AG04449 (cell line): Measurements from ENCODE around the gene ULBP2.

ENCODE experiments used
- CTCF ChIA-PET: fragments of 350-600 bp; formaldehyde crosslinking; extraction: SDS; loops from one replicate; lab custom pipeline; 2021; ENCODE audit warnings: antibody characterized with exemption; lab: Yijun Ruan, JAX
- POLR2A ChIA-PET: fragments of 400-600, 350-600 bp; formaldehyde crosslinking; extraction: SDS; loops from one replicate; lab custom pipeline; 2020; ENCODE audit warnings: antibody characterized with exemption, inconsistent platforms; lab: Yijun Ruan, JAX
- DNase-seq: peaks from one replicate; pipeline ENCODE4 v3.0.0-alpha.2; 2010; ENCODE audit warnings: low read depth, low spot score
- H3K4me3 ChIP-seq: 2 replicates; pipeline ENCODE4 v1.5.1; 2011; ENCODE audit warnings: low read depth, mild to moderate bottlenecking, control low read depth, low read length
- CTCF ChIP-seq: IDR thresholded peaks from one replicate; pipeline ENCODE4 v1.5.1; 2011; ENCODE audit warnings: mild to moderate bottlenecking, moderate library complexity, low read length, control low read depth, inconsistent platforms; ENCODE audit not compliant: insufficient read depth; ENCODE audit errors: missing control alignments

The ULBP2 gene

DNA sequence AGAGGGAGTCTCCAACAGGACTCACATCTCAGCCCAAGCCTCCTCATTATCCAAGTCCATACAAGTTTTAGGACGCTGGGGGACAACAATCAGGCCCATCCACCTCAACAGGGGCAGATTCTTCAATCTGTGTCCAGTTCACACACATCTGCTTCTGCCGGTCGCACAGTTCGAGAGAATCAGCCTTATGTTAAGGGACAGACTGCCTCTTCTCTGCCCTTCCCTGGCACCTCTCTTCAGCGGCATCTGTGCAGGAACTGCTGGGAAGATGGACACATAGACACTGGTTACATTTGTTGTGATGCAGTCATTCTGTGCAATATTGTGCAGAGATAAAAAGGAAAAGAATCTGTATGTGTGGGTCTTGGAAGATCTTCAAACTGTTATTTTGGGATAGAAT lies 43.0 kb downstream of the ULBP2 start:
- ChIA-PET POLR2A (no interaction called here), CTCF (no interaction called here)
- DNase-seq, result no peak
- TF ChIP-seq CTCF, result no peak
- H3K4me3 ChIP-seq, result no peak overlapping the region

DNA sequence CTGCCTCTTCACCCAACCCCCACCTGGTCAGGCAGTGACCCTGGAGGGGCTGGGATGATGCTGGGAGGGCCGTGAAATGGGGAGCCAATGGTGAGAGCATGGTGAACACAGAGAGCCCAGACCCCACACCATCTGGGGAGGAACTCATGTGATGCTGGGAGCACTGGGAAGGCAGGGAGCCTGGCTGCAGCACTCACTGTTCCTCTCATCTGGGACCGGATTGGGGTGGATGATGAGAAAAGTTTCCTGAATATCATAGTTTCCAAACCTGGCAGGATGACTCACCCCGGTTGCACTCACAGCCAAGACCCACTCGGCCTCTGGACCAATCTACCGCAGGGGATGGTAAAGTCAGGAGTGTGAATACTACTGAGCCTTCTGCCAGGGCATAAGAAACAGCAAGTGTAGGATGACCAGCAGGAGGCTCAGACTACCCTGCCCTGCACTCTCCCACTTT lies 43.7 kb downstream of the ULBP2 start:
- POLR2A ChIA-PET, result no interaction called here
- CTCF ChIA-PET, result no interaction called here
- TF ChIP-seq CTCF, result no peak
- no peak for DNase-seq
- H3K4me3 ChIP-seq, result no peak overlapping the region

GRCh38 chr6:149987602-149988107 lies 45.8 kb downstream of the ULBP2 start:
- no peak for DNase-seq
- no peak for TF ChIP-seq CTCF
- H3K4me3 ChIP-seq, result no peak overlapping the region
- POLR2A ChIA-PET, result no interaction called here
- CTCF ChIA-PET, result no interaction called here

- TF ChIP-seq CTCF, result no peak
- CTCF ChIA-PET, result no interaction called here
- POLR2A ChIA-PET, result no interaction called here
- no peak overlapping the region for H3K4me3 ChIP-seq
- DNase-seq, result no peak
Observed at GRCh38 chr6:149988550-149989346, 46.9 kb downstream of the ULBP2 start.

GRCh38 chr6:149990212-149990660 lies 48.4 kb downstream of the ULBP2 start:
- H3K4me3 ChIP-seq, result no peak overlapping the region
- POLR2A ChIA-PET, result no interaction called here

More at GRCh38 chr6:149990212-149990660, 48.4 kb downstream of the ULBP2 start:
- no peak for TF ChIP-seq CTCF
- CTCF ChIA-PET, result interaction anchor here (1.8 kb wide), 1 partner anchor 17 kb away, joined by 5 read pairs; no protein-coding TSS in a partner anchor
- DNase-seq, result no peak
